Mucosa of rectum (tissue), 2 donors: ENCODE measurements around the gene FMNL1.

ENCODE experiments used
- H3K27ac ChIP-seq, 2 donors: one replicate each; pipeline ENCODE4 v1.7.0; 2013; ENCODE audit warnings: inconsistent platforms in 2 of 2, low read depth in 2 of 2, low read length in 2 of 2
- H3K27me3 ChIP-seq, 2 donors: one replicate each; pipeline ENCODE4 v1.7.0; 2013; ENCODE audit warnings: low read length in 2 of 2; ENCODE audit not compliant: control insufficient read depth in 2 of 2, insufficient read depth in 2 of 2
- H3K36me3 ChIP-seq, 2 donors: one replicate each; pipeline ENCODE4 v1.7.0; 2013; ENCODE audit warnings: low read length in 2 of 2; ENCODE audit not compliant: control insufficient read depth in 2 of 2, insufficient read depth in 2 of 2
- H3K4me1 ChIP-seq, 2 donors: one replicate each; pipeline ENCODE4 v1.7.0; 2013; ENCODE audit warnings: low read length in 2 of 2, mild to moderate bottlenecking in 1 of 2; ENCODE audit not compliant: control insufficient read depth in 2 of 2, insufficient read depth in 2 of 2
- H3K4me3 ChIP-seq, 2 donors: one replicate each; pipeline ENCODE4 v1.7.0; 2013; ENCODE audit warnings: low read length in 2 of 2
- H3K9ac ChIP-seq, 2 donors: one replicate each; pipeline ENCODE4 v1.7.0; 2013; ENCODE audit warnings: low read length in 2 of 2, low read depth in 1 of 2, mild to moderate bottlenecking in 1 of 2
- H3K9me3 ChIP-seq, 2 donors: one replicate each; pipeline ENCODE4 v1.7.0; 2013; ENCODE audit warnings: low read length in 2 of 2; ENCODE audit not compliant: control insufficient read depth in 2 of 2
- donor health status: healthy.
- donor health status: Normal muscosa, but diverticular disease.

Gene FMNL1

DNA sequence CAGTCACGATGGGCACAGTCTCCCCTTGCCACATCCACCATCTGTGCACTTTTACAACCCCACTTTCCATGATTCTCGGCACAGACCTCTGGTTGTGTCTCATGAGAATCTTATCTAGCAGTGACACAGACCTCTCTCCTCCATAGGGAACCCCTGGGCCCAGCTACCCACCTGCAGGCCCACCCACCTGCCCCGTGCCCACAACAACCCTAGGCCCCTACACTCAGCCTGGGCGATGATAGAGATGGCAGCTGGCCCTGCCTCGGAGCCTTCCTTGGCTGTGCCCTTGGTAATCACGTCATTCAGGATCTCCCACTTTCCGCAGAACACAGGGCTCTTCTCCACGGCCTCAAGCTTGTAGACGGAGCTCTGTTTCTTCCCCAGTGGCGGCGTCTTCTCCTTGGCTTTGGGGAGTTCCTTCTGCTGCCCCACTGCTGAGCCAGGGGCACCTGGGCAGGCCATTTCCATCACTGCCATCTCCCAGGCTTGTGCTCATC lies 68.6 kb downstream of the FMNL1 start:
- Histone ChIP-seq H3K27ac (peak overlapping the region in 1 of 2 donors; percentile 44), H3K9me3 (no peaks in the 10 kb centered on the region), H3K4me3 (no peak overlapping the region), H3K9ac (no peak overlapping the region), H3K36me3 (peaks cover 43 to 44% of the 10 kb centered on the region in 2 donors), H3K27me3 (no peaks in the 10 kb centered on the region), H3K4me1 (peaks cover 35 to 45% of the 10 kb centered on the region in 2 donors)

DNA sequence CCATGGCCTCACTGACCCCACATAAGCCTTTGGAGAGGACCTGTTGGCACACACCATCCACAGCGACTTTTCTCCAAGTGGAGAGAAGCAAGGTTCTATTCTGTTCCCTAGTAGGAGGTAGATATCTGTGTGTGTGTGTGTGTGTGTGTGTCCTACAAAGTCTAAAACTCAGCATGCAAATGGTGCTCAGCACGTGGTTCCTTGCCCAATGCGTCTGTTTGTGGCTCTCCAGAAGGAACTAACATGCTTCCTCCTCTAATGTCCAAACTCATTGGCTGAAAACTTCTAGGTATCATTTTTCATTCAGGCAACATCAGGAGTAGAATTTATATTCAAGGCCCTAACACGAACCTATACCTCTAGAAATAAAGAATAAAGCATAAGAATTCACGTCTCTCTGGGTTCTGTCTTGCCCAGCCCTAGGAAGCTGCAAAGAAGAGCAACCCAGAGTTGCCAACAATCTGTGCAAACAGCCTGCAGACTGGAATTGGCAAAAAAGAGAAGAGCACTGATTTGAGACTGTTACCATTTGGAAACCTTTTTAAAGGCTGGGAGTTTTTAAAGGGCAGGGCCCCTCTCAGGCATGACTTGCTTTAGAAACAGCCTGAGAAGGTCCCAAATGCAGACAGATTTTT lies 69.6 kb downstream of the FMNL1 start:
- Histone ChIP-seq H3K4me1 (peaks cover 44 to 46% of the 10 kb centered on the region in 2 donors), H3K27ac (peak overlapping the region in 1 of 2 donors; percentile 44), H3K27me3 (no peaks in the 10 kb centered on the region), H3K36me3 (peaks cover 38 to 41% of the 10 kb centered on the region in 2 donors), H3K9me3 (no peaks in the 10 kb centered on the region), H3K4me3 (no peak overlapping the region), H3K9ac (no peak overlapping the region)

DNA sequence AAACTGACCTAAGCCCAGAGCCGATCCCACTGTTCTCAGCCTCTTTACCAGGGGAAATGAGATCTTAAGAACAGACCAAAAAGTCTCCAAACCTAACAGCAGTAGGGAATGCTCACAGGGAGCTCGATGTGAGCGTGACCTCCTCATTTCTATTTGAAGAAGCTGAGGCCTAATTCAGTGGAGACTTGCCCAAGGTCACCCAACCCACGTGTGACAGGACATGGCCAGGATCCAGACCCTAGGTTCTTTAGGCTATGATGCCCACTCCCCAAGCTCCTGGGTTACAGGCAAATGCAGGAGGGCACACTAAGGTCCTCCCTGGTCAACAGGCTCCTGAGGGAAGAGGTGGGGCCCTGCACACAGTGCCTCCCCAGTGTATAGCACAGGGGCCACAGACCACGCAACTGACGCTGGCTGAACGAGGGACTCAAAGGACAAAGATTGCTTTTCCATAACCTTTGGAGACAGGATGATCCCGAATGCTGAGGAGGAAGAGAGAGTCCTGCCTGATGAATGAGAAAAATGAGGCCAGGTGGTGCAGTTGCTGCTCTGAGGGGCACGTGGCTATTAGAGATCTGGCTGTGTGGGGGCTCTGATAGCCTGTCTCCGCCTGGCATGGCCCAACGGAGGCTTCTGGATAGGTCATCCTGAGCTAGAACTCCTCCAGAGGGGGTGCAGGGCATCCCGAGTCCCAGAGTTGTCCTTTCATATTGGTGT lies 71.2 kb downstream of the FMNL1 start:
- Histone ChIP-seq H3K9me3 (no peaks in the 10 kb centered on the region), H3K4me1 (peaks cover 54 to 56% of the 10 kb centered on the region in 2 donors), H3K27me3 (no peaks in the 10 kb centered on the region), H3K9ac (peak overlapping the region; percentile 7 to 41), H3K36me3 (peaks cover 23 to 27% of the 10 kb centered on the region in 2 donors), H3K4me3 (no peak overlapping the region), H3K27ac (peak overlapping the region; percentile 38 to 69)

DNA sequence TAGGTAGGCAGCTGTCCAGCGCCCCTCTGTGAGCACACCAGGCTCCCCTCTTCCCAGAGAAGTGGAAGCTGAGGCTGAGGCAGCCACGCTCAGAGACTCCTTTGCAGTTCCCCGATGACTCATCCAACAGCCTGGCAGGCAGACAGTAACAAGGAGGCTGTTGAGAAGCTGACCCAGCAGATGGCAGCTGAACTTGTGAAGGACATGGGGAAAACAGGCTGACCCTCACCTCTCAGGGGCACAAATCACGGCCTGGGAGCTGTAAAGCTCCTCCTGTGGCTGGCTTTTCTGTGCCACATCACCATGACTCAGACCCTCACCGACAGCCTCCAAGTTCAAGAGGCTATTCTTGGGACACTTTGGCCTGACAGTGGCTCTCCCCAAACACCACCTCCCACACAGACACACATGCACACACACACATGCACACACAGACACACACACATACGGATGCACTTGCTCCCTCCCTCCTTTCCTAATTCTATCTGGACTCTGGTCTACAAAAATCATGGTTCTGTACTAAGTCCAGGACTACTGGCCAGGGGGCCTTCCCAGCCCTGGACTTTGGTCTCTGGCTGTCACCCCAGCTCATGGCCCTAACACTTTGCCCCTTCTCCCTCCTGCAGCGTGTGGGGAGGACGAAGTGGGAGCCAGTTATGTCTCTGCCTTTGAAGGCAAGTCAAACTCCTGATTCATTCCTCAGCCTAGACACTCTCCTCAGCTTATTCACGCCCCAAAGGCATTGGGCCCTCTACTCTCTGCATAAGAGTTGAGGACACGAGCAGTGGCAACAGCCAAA lies 71.9 kb downstream of the FMNL1 start:
- H3K4me3 ChIP-seq = no peak overlapping the region
- H3K36me3 ChIP-seq = peaks cover 19 to 23% of the 10 kb centered on the region in 2 donors
- H3K4me1 ChIP-seq = peaks cover 52 to 58% of the 10 kb centered on the region in 2 donors
- H3K9ac ChIP-seq = peak overlapping the region in 1 of 2 donors; percentile 41
- peak overlapping the region; percentile 38 to 69 for H3K27ac ChIP-seq
- H3K9me3 ChIP-seq = no peaks in the 10 kb centered on the region
- H3K27me3 ChIP-seq = no peaks in the 10 kb centered on the region

DNA sequence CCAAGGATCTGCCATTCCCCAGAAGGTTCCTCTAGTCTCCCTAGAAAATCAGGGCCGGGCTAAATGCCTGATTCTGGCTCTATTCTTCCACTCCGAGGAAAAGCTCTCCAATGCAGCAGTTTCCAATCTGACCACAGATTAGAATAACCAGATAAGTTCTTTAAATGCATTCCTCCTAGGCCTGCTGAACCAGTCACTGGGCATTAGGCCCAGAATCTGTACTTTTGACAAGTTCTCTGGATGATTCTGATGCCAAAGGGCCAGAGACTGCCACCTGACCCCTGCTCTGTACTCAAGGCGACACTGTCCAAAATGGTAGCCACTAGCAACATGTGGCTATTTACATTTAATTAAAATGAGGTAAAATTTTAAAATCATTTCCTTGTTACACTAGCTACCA lies 72.8 kb downstream of the FMNL1 start:
- Histone ChIP-seq H3K36me3 (peaks cover 11 to 14% of the 10 kb centered on the region in 2 donors), H3K4me1 (peaks cover 54 to 64% of the 10 kb centered on the region in 2 donors), H3K4me3 (no peak overlapping the region), H3K9me3 (no peaks in the 10 kb centered on the region), H3K27ac (peak overlapping the region; percentile 9 to 69), H3K27me3 (no peaks in the 10 kb centered on the region), H3K9ac (no peak overlapping the region)

DNA sequence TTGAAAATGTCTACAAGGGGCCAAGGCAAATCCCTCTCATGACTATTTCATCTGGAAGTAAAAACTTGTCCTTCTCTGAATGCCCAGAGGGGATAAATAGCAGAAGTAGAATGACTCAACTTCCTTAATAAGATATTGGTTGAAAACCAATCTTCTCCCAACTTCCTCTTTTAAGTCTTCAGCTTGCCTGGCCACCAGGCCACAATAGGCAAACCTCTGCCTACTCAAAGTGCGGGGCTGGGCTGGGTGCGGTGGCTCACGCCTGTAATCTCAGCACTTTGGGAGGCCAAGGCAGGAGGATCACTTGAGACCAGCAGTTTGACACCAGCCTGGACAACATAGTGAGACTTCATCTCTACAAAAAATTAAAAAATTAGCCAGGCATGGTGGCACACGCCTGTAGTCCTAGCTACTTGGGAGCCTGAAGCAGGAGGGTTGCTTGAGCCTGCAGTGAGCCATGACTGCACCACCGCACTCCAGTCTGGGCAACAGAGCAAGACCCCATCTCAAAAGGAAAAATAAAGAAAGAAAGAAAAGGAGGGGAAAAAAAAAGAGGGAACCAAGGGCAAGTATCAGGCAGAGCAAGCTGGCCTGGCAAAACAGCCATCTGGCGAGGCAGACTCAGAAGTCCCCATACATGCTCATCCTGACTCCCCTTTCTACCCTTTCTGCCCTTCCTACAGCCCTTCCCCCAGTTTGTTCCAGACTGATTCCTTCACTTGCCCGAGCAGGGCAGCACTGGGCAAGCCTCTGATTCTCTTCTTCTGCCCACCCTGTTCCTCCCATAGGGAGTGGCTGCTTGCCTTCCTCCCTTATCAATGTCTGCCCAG lies 74.5 kb downstream of the FMNL1 start:
- peak overlapping the region in 1 of 2 donors; percentile 29 for H3K4me3 ChIP-seq

DNA sequence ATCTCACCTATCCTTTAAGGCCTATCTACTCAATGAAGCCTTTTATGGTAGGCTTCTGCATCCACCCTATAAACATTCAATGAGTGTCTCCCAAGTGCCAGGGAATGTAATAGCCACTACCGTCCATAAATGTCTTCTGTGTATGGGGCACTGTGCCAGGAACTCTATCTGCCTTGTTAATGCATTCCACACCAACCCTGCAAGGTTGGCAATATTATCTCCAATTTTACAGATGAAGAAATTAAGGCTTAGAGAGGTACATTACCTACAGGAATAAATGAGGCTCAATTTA lies 75.1 kb downstream of the FMNL1 start:
- Histone ChIP-seq H3K36me3 (no peaks in the 10 kb centered on the region), H3K4me3 (no peak overlapping the region), H3K27me3 (no peaks in the 10 kb centered on the region), H3K4me1 (peaks cover 45 to 65% of the 10 kb centered on the region in 2 donors), H3K9me3 (no peaks in the 10 kb centered on the region), H3K27ac (peak overlapping the region; percentile 79 to 83), H3K9ac (peak overlapping the region in 1 of 2 donors; percentile 5)

More for the DNA sequence above, 74.5 kb downstream of the FMNL1 start:
- H3K9ac ChIP-seq = peak overlapping the region; percentile 7 to 28
- no peaks in the 10 kb centered on the region for H3K9me3 ChIP-seq
- H3K36me3 ChIP-seq = no peaks in the 10 kb centered on the region
- peak overlapping the region; percentile 79 to 83 for H3K27ac ChIP-seq
- peaks cover 51 to 66% of the 10 kb centered on the region in 2 donors for H3K4me1 ChIP-seq
- H3K27me3 ChIP-seq = no peaks in the 10 kb centered on the region
